Measurements from ENCODE around the gene XRN2.

DNA sequence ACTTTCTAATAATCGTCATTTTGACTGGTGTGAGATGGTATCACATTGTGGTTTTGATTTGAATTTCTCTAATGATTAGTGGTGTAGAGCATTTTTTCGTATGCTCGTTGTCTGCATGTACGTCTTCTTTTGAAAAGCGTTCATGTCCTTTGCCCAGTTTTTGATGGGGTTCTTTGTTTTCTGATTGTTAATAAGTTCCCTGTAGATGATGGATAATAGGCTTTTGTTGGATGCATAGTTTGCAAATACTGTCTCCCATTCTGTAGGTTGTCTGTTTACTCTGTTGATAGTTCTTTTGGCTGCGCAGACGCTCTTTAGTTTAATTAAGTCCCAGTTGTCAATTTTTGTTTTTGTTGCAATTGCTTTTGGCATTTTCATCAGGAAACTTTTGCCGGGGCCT is 32.3 kb upstream of the XRN2 start:
- no peak for TF ChIP-seq CTCF (IDR thresholded peaks at IDR 0.05)
- TF ChIP-seq POLR2A (IDR thresholded peaks at IDR 0.05) = no peak

All from adrenal gland (tissue), 5 donors.